MM.1S (cell line): Measurements from ENCODE around the gene OXSR1.

ENCODE experiments used
- CTCF ChIP-seq: fragments of 300-600 bp; sonication (generic); IDR thresholded peaks from 2 replicates; pipeline ENCODE4 v1.5.1; 2016; ENCODE audit warnings: antibody characterized with exemption, low read length, mixed read lengths
- EZH2 ChIP-seq: fragments of 300-600 bp; sonication (generic); optimal IDR thresholded peaks from 2 replicates; pipeline ENCODE3; 2017; ENCODE audit warnings: low read depth, mild to moderate bottlenecking, antibody characterized with exemption, low read length, mixed read lengths
- EZH2phosphoT487 ChIP-seq: fragments of 300-600 bp; sonication (generic); IDR thresholded peaks from 2 replicates; pipeline ENCODE4 v1.6.1; 2018; ENCODE audit warnings: antibody characterized with exemption, low read length

GRCh38 chr3:38224357-38224756 lies 59.0 kb downstream of the OXSR1 start:
- TF ChIP-seq CTCF (no peak), EZH2phosphoT487 (no peak), EZH2 (no peak)
